Ecto neural progenitor cell (in vitro differentiated cells): ENCODE data around the gene SYTL2.
"Not testable (repeated sequence)": the region's sequence is repeated elsewhere in the genome, so short reads cannot be mapped to it uniquely, and the experiment has no call there.

Experiments used
- DNase-seq: peaks from one replicate; pipeline ENCODE4 v3.0.0-alpha.2; 2018; ENCODE audit warnings: low spot score

SYTL2 gene

DNA sequence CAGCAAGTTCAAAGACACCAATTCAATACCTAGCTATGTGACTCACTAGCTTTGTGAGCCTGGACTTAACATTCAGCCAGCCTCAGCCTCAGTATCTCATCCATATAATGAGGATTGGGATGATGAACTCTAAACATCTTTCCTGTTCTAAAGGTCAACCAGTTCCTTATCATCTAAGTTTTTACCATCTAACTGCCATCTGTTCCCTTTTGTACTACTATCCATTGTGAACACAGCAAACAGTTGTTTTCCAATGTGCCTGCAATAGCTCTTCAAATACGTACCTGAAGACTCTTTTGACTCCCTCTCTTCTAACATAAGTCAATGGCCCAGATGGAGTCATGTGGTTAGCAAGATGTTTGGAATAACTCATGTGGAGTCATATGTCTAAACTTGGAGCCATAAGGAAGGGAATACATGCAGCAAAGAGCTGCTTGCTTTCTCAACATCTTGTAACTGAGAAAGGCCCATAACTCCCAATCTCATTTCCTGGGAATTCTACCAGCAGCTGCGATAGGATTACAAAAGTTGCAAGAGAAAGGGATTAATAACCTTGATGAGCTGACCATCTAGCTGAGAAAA, 19.4 kb downstream of the SYTL2 start:
- DNase-seq, result no peak

DNA sequence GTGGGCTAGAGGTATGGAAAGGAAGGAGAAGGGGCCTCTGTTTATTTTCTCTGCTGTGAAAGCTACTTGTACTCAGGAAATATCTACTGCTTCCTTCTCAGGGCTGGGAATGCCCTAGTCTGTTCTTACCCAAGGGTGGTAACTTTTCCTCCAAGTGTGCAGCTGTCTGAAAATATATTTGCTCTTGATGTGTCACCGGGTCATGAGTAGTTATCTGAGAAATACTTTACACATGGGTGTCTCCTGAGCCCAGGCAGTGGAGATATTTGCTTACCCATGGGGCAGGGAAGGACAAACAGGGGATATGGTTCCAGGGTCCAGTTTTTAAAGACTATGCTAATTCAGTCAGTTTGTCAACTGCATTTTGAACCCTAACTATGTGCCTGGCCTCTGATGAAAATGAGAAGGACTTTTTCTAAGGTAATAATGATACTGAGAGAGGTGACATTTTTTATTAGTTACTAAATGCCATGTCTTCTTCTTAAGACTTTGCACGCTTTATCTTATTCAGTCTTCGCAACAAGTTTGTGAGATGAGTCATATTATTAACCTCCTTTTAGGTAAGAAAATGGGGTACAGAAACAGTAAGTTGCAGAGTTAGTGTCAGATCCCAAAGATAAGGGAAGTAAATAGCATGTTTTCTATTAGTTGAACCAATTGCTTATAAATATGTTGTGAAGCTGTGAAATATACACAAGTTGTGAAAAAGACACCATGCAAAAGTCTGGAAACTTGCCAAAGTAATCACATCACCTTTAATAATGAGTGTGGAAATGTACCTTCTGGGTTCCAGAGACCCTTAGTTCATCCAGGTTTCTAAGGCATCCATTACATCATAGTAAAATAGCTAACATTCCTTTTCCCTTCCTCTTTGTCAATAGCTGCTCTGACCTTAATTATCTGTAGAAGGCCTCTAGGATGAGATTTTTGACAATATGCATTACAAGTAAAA, 22.9 kb downstream of the SYTL2 start:
- no peak for DNase-seq

DNA sequence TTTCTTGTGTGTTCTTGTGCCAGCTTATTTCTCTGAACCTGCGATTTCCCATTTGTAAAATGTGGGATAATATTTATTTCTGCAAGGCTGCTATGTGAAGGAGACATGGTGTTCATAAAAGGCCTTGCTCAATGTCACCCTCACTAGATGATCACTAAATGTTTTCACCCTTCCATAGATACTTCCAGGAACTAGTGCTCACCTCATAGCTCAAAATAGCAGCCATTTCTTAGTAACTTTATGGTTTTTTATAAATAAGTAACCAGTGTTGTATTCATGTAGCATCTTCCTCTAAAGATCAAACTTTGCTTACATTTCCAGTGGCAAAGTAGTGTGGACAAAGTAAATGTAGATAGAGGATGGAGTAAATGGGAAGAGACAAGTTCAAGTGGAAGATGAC, 23.8 kb downstream of the SYTL2 start:
- no peak for DNase-seq

DNA sequence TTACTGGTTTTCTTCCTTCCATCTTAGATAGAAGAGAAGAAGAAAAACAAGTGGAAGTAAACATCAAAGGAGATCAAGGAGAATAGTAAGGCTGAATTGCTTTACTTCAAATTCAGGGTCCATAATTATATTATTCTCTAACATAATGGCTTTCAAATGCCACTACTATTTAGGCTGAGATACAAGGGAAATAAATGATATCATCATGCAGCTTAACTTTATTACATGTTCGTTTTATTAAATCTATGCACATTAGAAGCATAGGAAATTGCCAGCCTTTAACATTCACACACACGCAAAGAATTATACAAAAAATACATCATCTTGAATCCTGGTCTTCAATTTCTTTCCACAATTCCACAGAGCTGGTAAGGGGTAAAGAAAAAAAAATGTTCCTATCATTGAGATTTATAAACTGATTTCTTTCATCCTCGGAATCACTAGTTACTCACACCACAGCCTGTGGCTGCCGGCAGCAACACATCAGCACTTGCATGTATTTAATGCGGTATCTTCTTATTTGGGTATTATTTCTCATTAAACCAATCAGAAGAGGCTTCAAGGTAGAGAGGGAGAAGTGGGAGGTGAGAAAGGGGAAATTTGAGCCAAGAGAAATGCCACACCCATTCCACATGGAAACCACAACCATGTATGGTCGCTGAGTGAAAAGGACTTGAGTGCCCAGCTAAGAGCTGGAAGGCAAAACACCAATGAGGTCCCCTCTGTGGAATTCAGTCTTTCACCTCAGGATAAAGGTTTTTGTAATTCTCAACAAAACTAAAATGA, 26.3 kb downstream of the SYTL2 start:
- DNase-seq, result no peak

DNA sequence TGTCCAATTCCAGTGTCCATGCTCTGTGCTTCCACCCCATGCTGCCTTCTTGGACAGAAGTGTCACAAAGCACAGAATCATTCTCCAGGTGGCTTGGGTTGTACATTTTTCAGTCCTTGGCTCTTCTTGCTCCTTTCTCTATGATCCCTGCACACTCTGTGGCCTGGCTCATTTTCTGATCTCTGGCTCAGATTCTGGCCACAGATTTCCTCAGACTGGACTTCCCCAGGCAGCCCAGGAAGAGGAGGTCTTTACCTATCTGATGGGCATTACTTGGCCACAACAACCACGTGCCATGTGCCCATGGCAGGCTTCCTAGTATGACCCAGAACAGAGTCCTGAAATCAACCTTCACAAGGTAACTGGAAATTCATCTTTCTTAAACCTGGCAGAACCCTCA, 27.2 kb downstream of the SYTL2 start:
- no peak for DNase-seq

DNA sequence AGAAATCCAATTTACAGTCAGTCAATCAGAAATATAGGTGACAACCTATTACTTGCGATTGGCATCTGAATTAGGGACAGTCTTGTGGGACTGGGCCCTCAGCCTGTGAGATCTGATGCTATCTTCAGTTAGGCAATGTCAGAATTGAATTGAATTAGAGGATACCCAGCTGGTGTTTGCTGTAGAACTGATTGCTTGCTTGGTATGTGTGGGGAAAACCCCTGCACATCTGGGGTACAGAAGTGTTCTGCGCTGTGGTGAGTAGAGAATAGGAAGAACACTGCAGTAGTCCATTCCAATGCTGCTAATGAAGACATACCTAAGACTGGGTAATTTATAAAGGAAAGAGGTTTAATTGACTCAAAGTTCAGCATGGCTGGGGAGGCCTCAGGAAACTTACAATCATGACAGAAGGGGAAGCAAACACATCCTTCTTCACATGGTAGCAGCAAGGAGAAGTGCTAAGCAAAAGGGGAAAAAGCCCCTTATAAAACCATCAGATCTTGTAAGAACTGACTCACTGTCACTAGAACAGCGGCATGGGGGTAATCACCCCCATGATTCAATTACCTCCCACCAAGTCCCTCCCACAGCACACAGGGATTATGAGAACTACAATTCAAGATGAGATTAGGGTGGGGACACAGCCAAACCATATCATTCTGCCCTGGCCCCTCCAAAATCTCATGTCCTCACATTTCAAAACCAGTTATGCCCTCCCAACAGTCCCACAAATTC, 30.0 kb downstream of the SYTL2 start:
- DNase-seq, result not testable (repeated sequence)

DNA sequence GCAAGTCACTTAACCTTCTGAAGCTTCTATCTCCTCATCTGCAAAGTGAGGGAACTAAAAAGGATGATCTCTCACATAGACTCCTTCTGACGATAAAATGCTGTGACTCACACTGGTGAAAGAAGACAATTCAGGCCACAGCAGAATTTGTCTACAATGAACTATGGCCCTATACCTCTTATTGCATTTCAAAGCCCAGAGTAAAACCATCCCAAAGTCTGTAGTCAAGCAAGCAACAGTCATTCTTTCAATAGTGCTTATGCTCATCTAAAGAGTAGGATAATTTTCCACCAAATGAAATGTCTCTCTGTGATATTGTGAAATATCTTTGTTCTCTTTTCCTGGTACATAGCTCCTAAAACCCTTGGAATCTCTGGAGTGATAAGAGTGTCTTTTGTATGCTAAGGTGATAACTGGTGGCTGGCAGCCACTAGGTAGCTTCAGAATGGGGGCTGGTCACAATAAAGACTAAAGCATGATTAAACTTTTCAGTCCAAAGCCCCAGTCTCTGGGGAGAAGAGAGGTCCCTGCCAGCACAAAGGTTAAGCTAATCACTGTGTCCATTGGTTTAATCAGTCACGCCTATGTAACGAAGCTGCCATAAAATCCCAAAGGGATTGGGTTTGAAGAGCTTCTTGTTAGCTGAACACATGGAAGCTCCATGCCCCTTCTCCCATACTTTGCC, 30.8 kb downstream of the SYTL2 start:
- DNase-seq, result peak; percentile 47

DNA sequence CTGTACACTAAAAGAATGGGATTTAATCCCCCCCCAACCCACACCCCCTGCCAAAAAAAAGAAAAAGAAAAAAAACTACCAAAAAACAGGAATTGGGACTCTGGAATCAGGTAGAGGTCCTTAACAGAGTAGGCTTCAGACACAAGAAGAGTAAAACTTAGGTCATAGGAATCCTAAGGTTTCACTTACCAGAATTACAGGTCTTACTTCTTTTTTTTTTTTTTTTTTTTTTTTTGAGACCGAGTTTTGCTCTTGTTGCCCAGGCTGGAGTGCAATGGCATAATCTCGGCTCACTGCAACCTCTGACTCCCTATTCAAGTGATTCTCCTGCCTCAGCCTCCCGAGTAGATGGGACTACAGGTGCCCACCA, 33.4 kb downstream of the SYTL2 start:
- not testable (repeated sequence) for DNase-seq

DNA sequence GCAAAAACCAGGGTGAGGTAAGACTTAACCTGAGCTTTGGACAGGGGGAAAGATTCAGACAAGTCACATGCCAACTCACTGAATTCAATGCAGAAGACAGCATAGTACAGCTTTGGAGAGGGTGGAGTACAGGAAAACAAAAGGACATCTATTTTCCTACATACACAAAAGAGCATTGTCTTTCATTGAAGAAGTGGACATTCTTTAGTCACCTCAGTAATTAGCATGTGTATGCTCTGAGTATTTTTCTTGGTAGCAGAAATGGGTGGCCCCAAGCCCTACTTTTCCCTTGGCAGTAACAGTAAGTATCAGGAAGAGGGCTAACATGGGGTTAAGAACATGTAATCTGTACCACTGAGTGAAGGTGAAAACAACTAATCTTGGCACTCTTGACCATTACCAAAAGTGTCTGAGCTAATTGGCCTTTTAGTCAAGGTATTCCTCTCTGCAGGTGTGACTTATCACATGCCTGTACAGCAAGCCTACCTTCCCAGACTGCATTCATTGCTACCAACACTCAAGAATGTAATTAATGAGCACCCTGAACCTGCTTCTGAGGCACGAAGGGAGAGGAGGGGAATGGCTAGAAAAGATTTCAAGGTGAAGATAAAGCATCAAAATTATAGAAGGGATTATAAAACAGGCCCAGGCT, 33.9 kb downstream of the SYTL2 start:
- no peak for DNase-seq

DNA sequence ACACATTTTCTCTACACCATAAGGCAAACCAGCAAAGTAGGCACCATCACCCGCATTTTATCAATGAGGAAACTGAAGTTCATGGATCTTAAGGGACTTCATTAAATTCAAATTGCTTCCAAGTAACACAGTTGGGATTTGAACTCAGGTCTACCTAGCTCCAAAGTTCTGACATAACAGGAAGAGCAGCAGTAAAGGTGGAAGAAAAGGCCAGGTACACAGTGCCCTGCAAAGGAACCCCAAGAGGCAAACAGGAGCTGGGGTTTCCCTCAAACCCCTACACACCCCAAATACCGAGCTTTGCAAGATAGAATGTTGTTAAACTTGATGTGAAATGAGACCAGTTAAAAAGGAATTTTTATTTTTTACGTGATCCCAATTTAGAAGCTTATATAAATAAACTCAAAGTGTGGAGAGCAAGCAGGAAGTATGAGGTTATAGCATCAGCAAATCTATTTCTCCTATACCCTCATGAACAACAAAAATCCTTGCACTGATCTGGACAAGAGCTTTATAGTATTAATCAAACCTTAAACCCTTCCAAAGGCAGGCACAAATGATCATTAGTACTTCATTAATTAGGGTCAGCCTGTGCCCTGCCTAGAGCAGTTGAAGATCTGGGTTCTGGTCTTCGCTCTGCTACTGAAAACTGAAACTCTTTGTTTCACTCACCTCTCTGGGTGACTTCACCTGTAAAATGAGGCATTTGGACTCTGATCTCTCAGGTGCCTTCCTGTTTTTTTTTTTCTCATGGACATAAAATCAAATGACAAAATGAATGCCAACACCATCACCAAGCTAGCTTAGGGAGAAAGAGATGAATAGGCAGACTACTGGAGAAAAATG, 36.5 kb downstream of the SYTL2 start:
- DNase-seq, result no peak

DNA sequence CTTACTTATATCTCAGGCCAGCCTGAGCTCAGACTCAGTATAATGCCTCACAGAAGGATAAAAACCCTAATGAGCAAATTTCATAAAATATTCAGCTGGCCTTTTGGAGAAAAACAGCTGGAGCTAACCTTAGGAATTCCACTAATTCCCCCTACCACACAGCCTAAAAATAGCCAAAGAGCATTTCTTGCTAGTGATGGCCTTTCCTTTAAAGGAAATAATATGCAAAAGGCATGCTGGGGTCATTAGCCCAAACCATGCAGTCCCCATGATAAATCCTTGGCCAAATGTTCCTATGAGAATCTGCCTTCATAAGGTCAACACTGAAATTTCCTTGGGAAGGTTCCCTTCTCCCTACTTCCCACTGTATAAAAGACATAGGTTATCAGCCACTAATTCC, 38.2 kb downstream of the SYTL2 start:
- no peak for DNase-seq

DNA sequence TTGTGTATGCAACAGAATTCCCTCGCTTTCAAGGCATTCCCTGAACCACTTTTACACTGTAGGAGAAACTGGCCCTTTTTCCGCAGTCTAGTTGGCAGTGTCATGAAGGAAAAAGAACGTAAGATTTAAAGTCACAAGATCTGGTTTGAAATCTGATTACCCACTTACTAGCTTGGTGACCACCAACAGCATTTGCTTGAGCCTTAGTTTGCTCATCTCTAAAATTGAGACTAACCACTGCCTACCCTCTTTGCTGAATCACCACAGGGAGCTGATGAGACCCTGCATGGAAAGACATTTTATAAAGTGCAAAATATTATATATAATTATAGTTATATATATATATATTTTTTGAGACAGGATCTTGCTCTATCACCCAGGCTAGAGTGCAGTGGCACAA, 39.4 kb downstream of the SYTL2 start:
- DNase-seq, result no peak

DNA sequence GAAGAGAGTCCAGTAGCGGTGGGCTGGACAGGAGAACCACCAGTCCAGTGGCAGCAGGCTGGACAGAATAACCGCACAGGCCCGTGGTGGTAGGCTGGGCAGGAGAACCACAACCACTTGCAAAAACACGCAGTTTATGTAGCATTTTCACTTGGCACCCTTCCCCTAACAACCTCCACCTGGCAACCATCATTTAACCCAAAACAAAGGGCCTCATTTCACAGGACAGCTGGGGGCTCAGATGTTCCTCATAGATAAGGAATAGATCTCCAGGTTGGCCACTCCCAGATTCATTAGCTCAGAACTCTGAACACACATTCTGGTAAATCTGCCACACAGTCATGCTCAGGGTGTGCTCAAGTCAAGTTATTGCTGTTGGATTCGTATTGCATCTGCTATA, 41.2 kb downstream of the SYTL2 start:
- DNase-seq, result no peak

DNA sequence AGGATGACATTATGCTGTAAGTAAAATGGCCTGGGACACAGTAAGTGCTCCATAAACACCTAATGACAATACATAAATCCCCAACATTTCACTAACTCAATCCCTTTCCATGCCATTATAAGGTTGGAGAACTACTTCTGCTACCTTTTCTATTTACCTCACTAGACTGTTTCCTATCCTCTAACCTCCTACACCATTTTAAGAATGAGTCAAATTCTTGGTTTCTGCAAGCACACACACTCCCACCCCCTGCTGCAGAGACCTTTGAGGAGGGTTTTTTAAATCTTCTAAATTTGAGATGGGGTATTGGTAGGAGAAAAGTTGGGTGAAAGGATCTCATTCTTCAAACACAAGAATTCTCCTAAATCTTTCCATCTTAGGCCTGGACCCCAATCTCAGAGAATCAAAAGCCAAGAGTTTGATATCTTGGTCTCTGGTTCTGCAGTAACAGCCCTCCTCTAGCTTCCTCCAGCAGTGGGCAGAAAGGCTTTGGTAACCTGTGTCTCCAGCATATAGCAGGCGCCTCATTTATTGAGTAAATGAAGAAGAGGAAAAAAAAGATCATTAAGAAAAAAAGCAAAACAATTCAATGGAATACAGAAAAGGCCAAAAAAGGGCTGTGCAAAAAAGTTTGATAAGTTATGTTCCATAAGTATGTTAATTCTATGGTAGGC, 42.3 kb downstream of the SYTL2 start:
- DNase-seq, result no peak

DNA sequence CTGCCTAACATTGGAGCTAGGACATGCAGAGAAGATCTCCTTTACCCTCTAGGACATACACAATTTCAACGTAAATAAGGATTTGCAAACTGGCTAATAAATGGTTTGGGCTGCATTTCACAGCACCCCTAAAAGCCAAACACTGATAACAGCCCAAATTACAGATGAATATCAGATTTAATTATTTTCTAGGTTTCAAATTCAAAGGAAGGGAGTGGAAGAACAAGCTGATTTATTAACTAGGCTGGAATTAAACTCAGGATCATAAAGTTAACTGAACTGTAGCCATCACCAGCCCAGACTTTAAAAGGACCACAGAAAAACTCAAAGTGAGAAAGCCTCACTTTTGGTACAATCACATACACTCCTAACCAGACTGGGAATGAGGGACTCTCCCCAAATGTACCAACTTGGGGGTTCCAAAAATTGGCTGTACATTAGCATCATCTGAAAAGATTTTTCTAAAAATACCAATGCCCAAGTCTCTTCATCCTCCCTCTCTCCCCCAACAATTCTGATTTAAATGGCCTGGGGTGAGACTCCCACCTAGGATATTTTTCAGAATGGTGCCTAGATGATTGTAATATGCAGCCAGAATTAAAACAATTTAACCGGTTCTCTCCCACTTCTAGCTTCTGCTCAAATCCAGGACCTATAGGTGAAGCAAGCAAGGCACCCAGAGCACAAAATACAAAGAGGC, 43.5 kb downstream of the SYTL2 start:
- no peak for DNase-seq

DNA sequence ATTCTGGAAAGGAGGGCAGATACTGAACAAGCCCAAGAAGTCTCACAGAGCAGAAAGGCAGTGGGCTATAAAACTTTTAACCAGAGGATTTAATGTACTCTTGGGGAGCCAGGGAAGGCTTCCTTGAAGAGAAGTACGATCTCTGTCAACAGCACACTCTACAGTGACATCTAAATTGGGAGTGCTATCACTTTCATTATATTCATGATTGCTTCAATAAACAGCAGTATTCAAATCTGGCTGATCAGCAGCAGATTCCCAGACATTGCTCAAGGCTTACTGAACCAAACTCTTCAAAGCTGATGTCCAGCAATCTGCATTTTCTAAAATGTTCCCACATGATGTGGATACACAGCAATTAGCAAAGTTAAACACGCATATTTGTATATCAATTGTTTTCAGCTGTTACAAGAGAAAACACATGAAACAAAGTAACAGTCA, 44.2 kb downstream of the SYTL2 start:
- DNase-seq, result no peak

DNA sequence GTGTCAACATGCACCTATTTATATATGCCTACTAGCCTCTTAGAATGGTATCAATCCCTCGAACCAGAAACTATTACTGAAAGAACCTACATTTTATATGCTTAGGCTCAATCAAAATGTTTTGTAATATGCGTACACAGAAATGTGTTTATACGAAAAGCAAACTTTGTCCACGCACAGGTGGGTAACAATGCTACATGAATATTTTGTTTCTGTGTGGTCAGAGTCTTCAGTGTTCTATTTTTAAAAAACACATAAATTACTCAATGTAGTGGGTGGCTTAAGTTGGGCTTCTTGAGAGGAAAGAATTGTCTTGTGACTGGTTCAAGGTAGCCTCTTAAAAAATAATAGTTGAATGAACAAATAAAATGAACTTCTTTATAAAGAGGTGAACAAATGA, 46.1 kb downstream of the SYTL2 start:
- DNase-seq, result no peak

DNA sequence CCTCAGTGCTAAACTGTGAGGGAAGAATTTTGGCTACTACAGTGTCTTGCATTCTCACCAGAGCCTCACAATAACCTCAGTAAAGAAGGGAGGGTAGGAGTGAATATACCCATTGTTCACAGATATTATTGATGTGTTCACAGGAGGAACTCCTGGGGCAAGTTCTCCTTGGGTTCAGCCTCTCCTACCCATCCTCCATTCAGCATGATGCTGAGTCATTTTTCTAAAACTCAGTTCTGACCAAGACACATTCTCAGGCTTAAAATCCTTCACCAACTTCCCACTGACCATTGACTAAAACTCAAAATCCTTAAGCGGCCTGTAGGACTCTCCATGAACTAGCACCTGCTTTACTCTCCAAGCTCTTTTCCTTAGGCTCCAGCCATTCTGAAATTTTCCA, 48.7 kb downstream of the SYTL2 start:
- no peak for DNase-seq

DNA sequence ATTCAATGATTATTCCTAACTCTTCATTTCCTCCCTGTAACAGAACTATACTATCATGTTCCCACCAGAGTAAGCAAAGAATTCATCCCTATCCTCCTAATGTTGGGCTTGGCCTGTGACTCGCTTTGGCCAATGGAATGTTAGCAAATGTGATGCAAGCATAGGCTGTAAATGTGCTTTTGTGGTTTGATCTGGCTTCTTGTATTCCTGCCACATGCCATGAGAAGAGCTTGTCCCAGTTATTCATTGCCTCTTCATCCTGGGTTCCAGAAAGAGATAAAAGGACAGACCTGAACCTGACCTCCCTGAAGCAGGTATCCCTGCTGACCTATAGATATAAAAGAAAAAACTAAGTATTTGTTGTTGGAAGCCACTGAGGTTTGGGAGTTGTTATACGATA, 51.0 kb downstream of the SYTL2 start:
- no peak for DNase-seq
